Ishikawa (cell line): Measurements from ENCODE around the gene POM121.

Experiments
- CEBPB ChIP-seq: IDR thresholded peaks from 2 replicates; pipeline ENCODE4 v1.6.1; 2012
- CREB1 ChIP-seq: IDR thresholded peaks from 2 replicates; pipeline ENCODE4 v1.6.1; 2012; ENCODE audit warnings: low read depth
- EGR1 ChIP-seq: IDR thresholded peaks from 2 replicates; pipeline ENCODE4 v1.6.1; 2012
- EP300 ChIP-seq: IDR thresholded peaks from 2 replicates; pipeline ENCODE4 v1.6.1; 2012; ENCODE audit warnings: borderline replicate concordance
- FOXM1 ChIP-seq: IDR thresholded peaks from 2 replicates; pipeline ENCODE4 v1.6.1; 2012; ENCODE audit warnings: low read depth, borderline replicate concordance
- NFIC ChIP-seq: IDR thresholded peaks from 2 replicates; pipeline ENCODE4 v1.6.1; 2012
- RAD21 ChIP-seq: IDR thresholded peaks from 2 replicates; pipeline ENCODE4 v1.6.1; 2012; ENCODE audit warnings: low read depth
- TAF1 ChIP-seq: IDR thresholded peaks from 2 replicates; pipeline ENCODE4 v1.6.1; 2012; ENCODE audit warnings: low read depth, mild to moderate bottlenecking
- TCF12 ChIP-seq: IDR thresholded peaks from 2 replicates; pipeline ENCODE4 v1.6.1; 2012; ENCODE audit warnings: low read depth
- TEAD4 ChIP-seq: IDR thresholded peaks from 2 replicates; pipeline ENCODE4 v1.6.1; 2012
- YY1 ChIP-seq: IDR thresholded peaks from 2 replicates; pipeline ENCODE4 v1.6.1; 2012; ENCODE audit warnings: low read depth
- ZBTB7A ChIP-seq: IDR thresholded peaks from 2 replicates; pipeline ENCODE4 v1.6.1; 2012; ENCODE audit warnings: low read depth
- TF ChIP-seq, protein P1 (sequence below): IDR thresholded peaks from 2 replicates; pipeline ENCODE4 v1.6.1; 2012
- TF ChIP-seq, protein P2 (sequence below): IDR thresholded peaks from 2 replicates; pipeline ENCODE4 v1.6.1; 2012
- TF ChIP-seq, protein P3 (sequence below): IDR thresholded peaks from 2 replicates; pipeline ENCODE4 v1.6.1; 2012; ENCODE audit warnings: low read depth, mild to moderate bottlenecking

POM121 gene

DNA sequence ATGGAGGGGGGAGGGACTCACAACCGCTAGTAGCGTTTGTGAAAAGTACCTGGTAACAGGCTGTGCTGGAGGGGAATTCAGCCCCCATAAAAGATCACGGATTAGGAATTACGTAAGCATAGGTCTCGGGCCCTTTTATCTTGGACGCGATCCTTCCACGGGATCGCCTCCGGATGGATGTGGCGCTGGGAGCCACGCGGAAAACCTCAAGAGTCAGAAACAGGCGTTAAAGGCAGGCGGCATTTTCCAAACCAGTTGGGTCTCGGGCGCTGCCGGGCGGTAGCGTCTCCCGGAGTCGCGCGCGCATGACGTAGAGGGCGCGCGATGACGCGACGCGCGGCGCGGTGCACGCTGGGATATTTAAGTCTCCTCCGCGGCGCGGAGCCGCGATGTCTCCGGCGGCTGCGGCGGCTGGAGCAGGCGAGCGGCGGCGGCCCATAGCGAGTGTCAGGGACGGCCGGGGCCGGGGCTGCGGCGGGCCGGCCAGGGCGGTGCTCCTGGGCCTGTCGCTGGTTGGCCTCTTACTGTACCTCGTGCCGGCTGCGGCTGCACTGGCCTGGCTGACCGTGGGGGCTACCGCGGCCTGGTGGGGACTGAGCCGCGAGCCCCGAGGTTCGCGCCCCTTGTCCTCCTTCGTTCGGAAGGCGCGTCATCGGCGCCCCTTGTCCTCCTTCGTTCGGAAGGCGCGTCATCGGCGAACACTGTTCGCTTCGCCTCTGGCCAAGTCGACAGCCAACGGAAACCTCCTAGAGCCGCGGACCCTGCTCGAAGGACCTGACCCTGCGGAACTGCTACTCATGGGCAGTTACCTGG, at the start of gene POM121:
TSS of gene POM121 (plus strand) at position 363 of the 813 bp plus-strand sequence. CDS start at position 390, 27 bp downstream.
- peak; percentile 7; the same call in 1 of the 2 replicates for TF ChIP-seq EGR1
- TF ChIP-seq, protein P1, sequence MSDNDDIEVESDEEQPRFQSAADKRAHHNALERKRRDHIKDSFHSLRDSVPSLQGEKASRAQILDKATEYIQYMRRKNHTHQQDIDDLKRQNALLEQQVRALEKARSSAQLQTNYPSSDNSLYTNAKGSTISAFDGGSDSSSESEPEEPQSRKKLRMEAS, result peak; percentile 78
- peak; percentile 37; the same call in 1 of the 2 replicates for TF ChIP-seq TEAD4
- TF ChIP-seq TAF1, result peak; percentile 85
- TF ChIP-seq, protein P2, sequence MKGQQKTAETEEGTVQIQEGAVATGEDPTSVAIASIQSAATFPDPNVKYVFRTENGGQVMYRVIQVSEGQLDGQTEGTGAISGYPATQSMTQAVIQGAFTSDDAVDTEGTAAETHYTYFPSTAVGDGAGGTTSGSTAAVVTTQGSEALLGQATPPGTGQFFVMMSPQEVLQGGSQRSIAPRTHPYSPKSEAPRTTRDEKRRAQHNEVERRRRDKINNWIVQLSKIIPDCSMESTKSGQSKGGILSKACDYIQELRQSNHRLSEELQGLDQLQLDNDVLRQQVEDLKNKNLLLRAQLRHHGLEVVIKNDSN, result 0 out of 2 replicates have a peak, but pooled peaks have one; percentile 8
- no peak for TF ChIP-seq RAD21
- TF ChIP-seq NFIC, result no peak
- peak; percentile 98 for TF ChIP-seq CREB1
- TF ChIP-seq FOXM1, result peak; percentile 66
- TF ChIP-seq CEBPB, result peak; percentile 11; the same call in 1 of the 2 replicates
- TF ChIP-seq, protein P3, sequence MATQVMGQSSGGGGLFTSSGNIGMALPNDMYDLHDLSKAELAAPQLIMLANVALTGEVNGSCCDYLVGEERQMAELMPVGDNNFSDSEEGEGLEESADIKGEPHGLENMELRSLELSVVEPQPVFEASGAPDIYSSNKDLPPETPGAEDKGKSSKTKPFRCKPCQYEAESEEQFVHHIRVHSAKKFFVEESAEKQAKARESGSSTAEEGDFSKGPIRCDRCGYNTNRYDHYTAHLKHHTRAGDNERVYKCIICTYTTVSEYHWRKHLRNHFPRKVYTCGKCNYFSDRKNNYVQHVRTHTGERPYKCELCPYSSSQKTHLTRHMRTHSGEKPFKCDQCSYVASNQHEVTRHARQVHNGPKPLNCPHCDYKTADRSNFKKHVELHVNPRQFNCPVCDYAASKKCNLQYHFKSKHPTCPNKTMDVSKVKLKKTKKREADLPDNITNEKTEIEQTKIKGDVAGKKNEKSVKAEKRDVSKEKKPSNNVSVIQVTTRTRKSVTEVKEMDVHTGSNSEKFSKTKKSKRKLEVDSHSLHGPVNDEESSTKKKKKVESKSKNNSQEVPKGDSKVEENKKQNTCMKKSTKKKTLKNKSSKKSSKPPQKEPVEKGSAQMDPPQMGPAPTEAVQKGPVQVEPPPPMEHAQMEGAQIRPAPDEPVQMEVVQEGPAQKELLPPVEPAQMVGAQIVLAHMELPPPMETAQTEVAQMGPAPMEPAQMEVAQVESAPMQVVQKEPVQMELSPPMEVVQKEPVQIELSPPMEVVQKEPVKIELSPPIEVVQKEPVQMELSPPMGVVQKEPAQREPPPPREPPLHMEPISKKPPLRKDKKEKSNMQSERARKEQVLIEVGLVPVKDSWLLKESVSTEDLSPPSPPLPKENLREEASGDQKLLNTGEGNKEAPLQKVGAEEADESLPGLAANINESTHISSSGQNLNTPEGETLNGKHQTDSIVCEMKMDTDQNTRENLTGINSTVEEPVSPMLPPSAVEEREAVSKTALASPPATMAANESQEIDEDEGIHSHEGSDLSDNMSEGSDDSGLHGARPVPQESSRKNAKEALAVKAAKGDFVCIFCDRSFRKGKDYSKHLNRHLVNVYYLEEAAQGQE, result no peak
- 0 out of 2 replicates have a peak, but pooled peaks have one; percentile 19 for TF ChIP-seq EP300
- no peak for TF ChIP-seq ZBTB7A
- TF ChIP-seq TCF12, result peak; percentile 63
- peak; percentile 75 for TF ChIP-seq YY1

DNA sequence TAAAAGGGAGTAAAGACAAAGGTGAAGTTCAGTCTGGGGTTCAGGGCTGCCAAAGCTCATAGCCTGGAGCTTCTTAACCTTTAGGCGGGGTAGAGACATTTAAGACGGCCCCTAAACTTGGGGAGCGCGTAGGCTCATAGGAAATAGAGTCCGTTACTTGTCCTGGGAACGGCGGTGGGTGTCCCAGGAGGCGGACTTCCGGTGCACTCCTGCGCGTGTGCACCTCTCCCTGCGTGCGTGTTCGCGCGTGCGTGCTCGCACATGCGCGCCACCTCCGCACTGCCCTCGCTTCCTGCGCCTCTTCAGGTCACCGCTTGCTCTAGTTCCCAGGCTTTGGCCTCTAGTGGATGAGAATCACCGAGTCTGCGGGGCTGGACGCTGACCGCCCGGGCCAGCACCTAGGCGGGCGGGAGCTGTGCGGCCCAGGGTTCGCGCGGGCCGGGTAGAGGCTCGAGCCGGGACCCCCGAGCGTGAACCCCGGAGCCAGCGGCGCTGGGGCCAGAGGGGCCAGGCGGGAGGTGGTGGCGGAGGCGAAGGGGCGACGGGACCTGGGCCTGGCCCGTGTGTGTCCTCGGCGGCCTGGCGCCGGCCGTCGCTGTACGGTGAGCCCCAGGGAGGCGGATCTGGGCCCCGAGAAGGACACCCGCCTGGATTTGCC, 45.7 kb upstream of the POM121 start:
- TF ChIP-seq, protein P1, result peak; percentile 79
- TF ChIP-seq TAF1 (peak; percentile 58; the same call in 1 of the 2 replicates), TCF12 (peak; percentile 33)

DNA sequence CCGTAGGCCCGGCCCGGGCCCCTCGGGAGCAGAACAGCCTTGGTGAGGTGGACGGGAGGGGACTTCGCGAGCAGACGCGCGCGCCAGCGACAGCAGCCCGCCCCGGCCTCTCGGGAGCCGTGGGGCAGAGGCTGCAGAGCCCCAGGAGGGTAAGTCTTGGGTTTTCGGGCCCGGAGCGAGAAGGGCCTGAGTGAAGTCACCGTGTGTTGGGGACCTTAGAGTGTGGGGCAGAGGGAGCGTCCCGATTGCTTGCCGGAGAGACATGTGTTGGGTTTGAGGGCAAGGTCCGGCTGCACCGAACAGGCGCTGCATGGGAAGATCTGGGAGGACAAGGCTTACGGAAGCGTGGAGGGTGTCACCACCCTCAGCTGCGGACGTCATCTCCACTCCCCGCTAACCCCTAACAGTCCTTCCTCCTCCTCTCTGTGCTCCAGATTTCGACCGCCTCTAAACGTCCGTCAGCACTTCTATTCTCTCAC, 45.1 kb upstream of the POM121 start:
- TF ChIP-seq, protein P1, result peak; percentile 49; the same call in 1 of the 2 replicates
- TF ChIP-seq TAF1, result peak; percentile 26; the same call in 1 of the 2 replicates

DNA sequence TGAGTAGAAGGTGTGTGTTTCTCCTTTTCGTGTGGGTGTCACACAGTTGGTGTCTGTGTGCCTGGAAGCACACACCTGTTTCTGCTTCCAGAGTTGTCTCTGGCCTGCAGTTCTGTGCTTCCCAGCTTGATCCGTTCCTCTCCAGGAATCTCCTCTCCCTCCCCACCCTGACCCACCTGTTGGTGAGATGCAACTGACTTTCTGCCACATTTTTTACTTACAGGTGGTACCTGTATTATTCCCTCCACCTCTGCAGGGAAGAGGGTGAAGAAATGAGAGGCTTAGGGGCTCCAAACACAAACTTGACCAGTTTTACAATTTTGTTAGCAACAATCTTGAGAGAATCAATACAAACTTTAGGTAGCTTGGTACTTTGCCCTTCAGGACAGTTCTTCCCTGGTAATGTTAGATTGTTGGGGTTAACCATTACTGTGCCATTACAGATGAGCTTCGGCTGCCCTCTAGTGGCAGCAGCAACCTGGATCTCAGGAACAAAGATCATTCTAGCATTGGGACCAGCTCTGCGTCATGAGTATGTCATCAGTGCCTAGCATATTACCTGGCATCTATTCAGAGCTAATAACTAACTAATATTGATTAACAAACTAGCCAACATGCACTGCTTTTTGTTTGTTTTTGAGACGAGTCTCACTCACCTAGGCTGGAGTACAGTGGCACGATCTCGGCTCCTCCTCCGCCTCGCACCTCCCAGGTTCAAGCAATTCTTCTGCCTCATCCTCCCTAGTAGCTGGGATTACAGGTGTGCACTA, 10.0 kb upstream of the POM121 start:
- TF ChIP-seq RAD21, result peak; percentile 52

DNA sequence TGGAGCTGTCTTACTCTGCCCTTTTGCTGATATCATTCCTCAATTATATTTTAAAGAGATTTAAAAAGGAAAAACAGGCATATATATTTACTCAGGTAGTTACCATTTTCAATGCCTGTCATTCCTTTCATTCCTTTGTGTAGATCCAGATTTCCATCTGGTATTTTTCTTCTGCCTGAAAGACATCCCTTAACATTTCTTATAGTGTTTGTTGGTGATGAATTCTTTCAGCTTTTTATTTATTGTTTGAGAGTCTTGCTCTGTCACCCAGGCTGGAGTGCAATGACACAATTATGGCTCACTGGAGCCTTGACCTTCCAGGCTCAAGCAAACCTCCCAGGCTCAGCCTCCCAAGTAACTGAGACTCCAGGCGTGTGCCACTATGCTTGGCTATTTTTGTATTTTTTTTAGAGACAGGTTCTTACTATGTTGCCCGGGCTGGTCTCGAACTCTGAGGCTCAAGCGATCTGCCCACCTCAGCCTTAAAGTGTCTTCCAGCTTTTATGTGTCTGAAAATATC, 5.6 kb upstream of the POM121 start:
- no peak for TF ChIP-seq EGR1
- TF ChIP-seq, protein P1, result no peak
- TF ChIP-seq TCF12, result no peak
- no peak for TF ChIP-seq CREB1
- no peak for TF ChIP-seq ZBTB7A
- no peak for TF ChIP-seq CEBPB
- TF ChIP-seq NFIC, result no peak
- TF ChIP-seq, protein P3, result no peak
